SH-SY5Y (cell line): ENCODE results near the gene FOSL1.

Experiments
- GATA2 ChIP-seq: IDR thresholded peaks from 2 replicates; pipeline ENCODE4 v1.6.1; 2011; ENCODE audit warnings: mild to moderate bottlenecking, low read depth, low read length
- GATA3 ChIP-seq: IDR thresholded peaks from 2 replicates; pipeline ENCODE4 v1.6.1; 2011; ENCODE audit warnings: low read depth, mild to moderate bottlenecking, low read length, moderate library complexity

GRCh38 chr11:65896034-65896999 is 3.9 kb downstream of the FOSL1 start:
- TF ChIP-seq GATA3 = no peak
- TF ChIP-seq GATA2 = no peak
